SU-DHL-6 (cell line): Measurements from ENCODE around the gene RBBP5.

Source experiments
- CTCF ChIP-seq: fragments of 200-600 bp; sonication (generic); IDR thresholded peaks from one replicate; pipeline ENCODE4 v1.5.1; 2017; ENCODE audit warnings: antibody characterized with exemption, mild to moderate bottlenecking, low read length, moderate library complexity; ENCODE audit not compliant: insufficient read depth, poor library complexity, severe bottlenecking
- EZH2phosphoT487 ChIP-seq: fragments of 200-600 bp; sonication (generic), shearing (Covaris generic); conservative IDR thresholded peaks from 2 replicates; pipeline ENCODE4 v1.6.1; 2018; ENCODE audit warnings: mild to moderate bottlenecking, antibody characterized with exemption, low read length, moderate library complexity, mixed read lengths

- no peak for TF ChIP-seq CTCF
- TF ChIP-seq EZH2phosphoT487 = no peak
Observed at GRCh38 chr1:205067031-205067430, 54.7 kb downstream of the RBBP5 start.
